K562 (cell line): ENCODE measurements around the gene GDF15. TPM values are rescaled to one million over a fixed set of nuclear protein-coding genes. Genes with fewer than 3 reads are reported as not detected.

Experiments
- ATAC-seq: fragments of 200-7000 bp; cut with Tn5 transposase; 3 replicates; pipeline ENCODE4 v1.9.1; 2020; ENCODE audit warnings: moderate library complexity
- BruUV-seq: library from RNA; stranded (reverse); fragments of 400-500 nt; replicated peaks from 2 replicates; lab custom pipeline; 2021; lab: Mats Ljungman, UMichigan
- CTCF ChIA-PET: fragments of 300-600 bp; formaldehyde crosslinking; extraction: SDS; loops from one replicate; lab custom pipeline; 2021; ENCODE audit warnings: low intra/inter-chr PET ratio; lab: Yijun Ruan, JAX
- POLR2A ChIA-PET: fragments of 300-600, 350-650 bp; sonication (Branson Sonifier 250); formaldehyde crosslinking; extraction: SDS; loops from one replicate; lab custom pipeline; 2021; ENCODE audit warnings: antibody characterized with exemption, inconsistent platforms; lab: Yijun Ruan, JAX
- DNase-seq, 4 experiments: peaks; one replicate each; pipeline versions ENCODE4 v3.0.0 to v3.0.0-alpha.2; 2011 to 2018; ENCODE audit warnings: low spot score in 3 of 4, mixed read lengths in 3 of 4; ENCODE audit errors: extremely low read depth in 1 of 4
- FAIRE-seq: peaks from 2 replicates; lab custom pipeline; 2011; peaks lifted over from hg19 to GRCh38; lab: Jason Lieb, UNC
- H2AFZ ChIP-seq: 2 replicates; pipeline ENCODE4 v1.6.0; 2011; ENCODE audit warnings: low read depth, low read length, control low read depth, inconsistent platforms
- H3K27ac ChIP-seq: fragments of 200-600 bp; 3 replicates; pipeline ENCODE4 v1.8.0; 2011; ENCODE audit warnings: low read depth, mild to moderate bottlenecking, control low read depth, inconsistent platforms, low read length, moderate library complexity, mixed read lengths; ENCODE audit errors: extremely low read depth
- H3K27me3 ChIP-seq, 2 experiments: fragments of 300-600 bp in 1 of 2; 2 replicates in 1 of 2; 3 replicates in 1 of 2; pipeline versions ENCODE4 v1.6.0 to v1.8.0; 2011; ENCODE audit warnings: inconsistent platforms in 2 of 2, low read length in 2 of 2, mild to moderate bottlenecking in 1 of 2, mixed read lengths in 1 of 2, moderate library complexity in 1 of 2; ENCODE audit not compliant: control insufficient read depth in 2 of 2, insufficient read depth in 2 of 2
- H3K36me3 ChIP-seq: fragments of 300-600 bp; 3 replicates; pipeline ENCODE4 v1.8.0; 2011; ENCODE audit warnings: mild to moderate bottlenecking, low read length, inconsistent platforms; ENCODE audit not compliant: control insufficient read depth, insufficient read depth
- H3K4me1 ChIP-seq, 2 experiments: fragments of 200-600 bp in 1 of 2; replicated peaks in 1 of 2; 2 replicates in 1 of 2; 3 replicates in 1 of 2; pipeline versions ENCODE4 v1.5.1 to v1.8.0; 2011; ENCODE audit warnings: inconsistent platforms in 2 of 2, low read length in 2 of 2, mild to moderate bottlenecking in 1 of 2, mixed read lengths in 1 of 2, moderate library complexity in 1 of 2; ENCODE audit not compliant: control insufficient read depth in 2 of 2, insufficient read depth in 2 of 2
- H3K4me2 ChIP-seq: 2 replicates; pipeline ENCODE4 v1.6.1; 2011; ENCODE audit warnings: low read length, control low read depth, inconsistent platforms, mixed read lengths; ENCODE audit not compliant: insufficient read depth
- H3K4me3 ChIP-seq: fragments of 200-600 bp; sonication (generic), shearing (Covaris generic); 2 replicates; pipeline ENCODE4 v1.5.1; 2016; ENCODE audit warnings: control low read depth, inconsistent platforms
- H3K79me2 ChIP-seq: fragments of 200-600 bp; 3 replicates; pipeline ENCODE4 v1.8.0; 2011; ENCODE audit warnings: low read length, inconsistent platforms; ENCODE audit not compliant: control insufficient read depth, insufficient read depth
- H3K9ac ChIP-seq, 2 experiments: 2 replicates each; pipeline versions ENCODE4 v1.6.0 to v1.6.1; 2011; ENCODE audit warnings: low read depth in 2 of 2, low read length in 2 of 2, control low read depth in 1 of 2, inconsistent platforms in 1 of 2, mild to moderate bottlenecking in 1 of 2, mixed read lengths in 1 of 2; ENCODE audit not compliant: insufficient read depth in 1 of 2
- H3K9me1 ChIP-seq: one replicate; pipeline ENCODE4 v1.6.0; 2011; ENCODE audit warnings: inconsistent platforms, mild to moderate bottlenecking, low read length, moderate library complexity; ENCODE audit not compliant: control insufficient read depth, insufficient read depth
- H3K9me3 ChIP-seq: replicated peaks from 2 replicates; pipeline ENCODE4 v1.5.1; 2011; ENCODE audit warnings: low read depth, low read length, inconsistent platforms; ENCODE audit not compliant: control insufficient read depth, insufficient read depth
- H4K20me1 ChIP-seq: replicated peaks from 2 replicates; pipeline ENCODE4 v1.6.1; 2011; ENCODE audit warnings: low read length, inconsistent platforms, mixed read lengths; ENCODE audit not compliant: control insufficient read depth, insufficient read depth
- CBFA2T2 ChIP-seq: fragments of 450-650 bp; conservative IDR thresholded peaks from 2 replicates; pipeline ENCODE4 v1.6.1; 2017; ENCODE audit warnings: mild to moderate bottlenecking
- JUND ChIP-seq, 2 experiments: IDR thresholded peaks; 2 replicates in 1 of 2; 3 replicates in 1 of 2; pipeline ENCODE4 v1.6.1; 2011; ENCODE audit warnings: borderline replicate concordance in 2 of 2, low read depth in 2 of 2, low read length in 2 of 2, improper control_type of control experiment in 1 of 2, missing biosample characterization in 1 of 2, missing genetic modification characterization in 1 of 2, missing genetic modification reagents in 1 of 2
- POLR2G ChIP-seq: fragments of 200-400 bp; formaldehyde crosslinking; IDR thresholded peaks from 2 replicates; pipeline ENCODE4 v1.6.1; 2017; ENCODE audit warnings: low read depth, mild to moderate bottlenecking, antibody characterized with exemption, low read length, moderate library complexity
- PPARD ChIP-seq: fragments of 250-450 bp; sonication (Bioruptor Pico); IDR thresholded peaks from 2 replicates; pipeline ENCODE4 v1.8.0; 2022; ENCODE audit warnings: inconsistent platforms, mild to moderate bottlenecking, moderate library complexity
- RBM25 ChIP-seq: fragments of 200-400 bp; formaldehyde crosslinking; IDR thresholded peaks from 2 replicates; pipeline ENCODE4 v1.6.1; 2018; ENCODE audit warnings: low read length, low read depth, moderate library complexity; ENCODE audit not compliant: severe bottlenecking
- TRIM28 ChIP-seq: fragments of 450-650 bp; IDR thresholded peaks from 2 replicates; pipeline ENCODE4 v1.6.1; 2017
- ZBTB7A ChIP-seq: IDR thresholded peaks from 2 replicates; pipeline ENCODE4 v1.6.1; 2011; ENCODE audit warnings: low read depth, mild to moderate bottlenecking, low read length, moderate library complexity, borderline replicate concordance; ENCODE audit not compliant: control insufficient read depth
- ZFP36 ChIP-seq: fragments of 150-350 bp; IDR thresholded peaks from 2 replicates; pipeline ENCODE4 v1.6.1; 2018; ENCODE audit warnings: low read length, low read depth; ENCODE audit not compliant: partially characterized antibody
- ZNF444 ChIP-seq: fragments of 250-450 bp; sonication (Bioruptor Pico); IDR thresholded peaks from 2 replicates; pipeline ENCODE4 v1.4.0; 2020; ENCODE audit warnings: mild to moderate bottlenecking, moderate library complexity
- WGBS: fragments of 100-300 bp; shearing (Covaris generic); methylation state at CpG from one replicate; pipeline ENCODE4 v1.1.6; 2016; ENCODE audit warnings: low coverage, mixed read lengths; ENCODE audit not compliant: insufficient coverage; ENCODE audit errors: missing lambda C conversion rate; 5-methylcytosine and 5-hydroxymethylcytosine counted together
- in situ Hi-C: fragments of 300-500 bp; cut with MboI; formaldehyde crosslinking; loops from 4 replicates; pipeline ENCODE4 v1.15.0; 2018; ENCODE audit warnings: inconsistent platforms, mixed read lengths
- intact Hi-C: fragments of 100-400 bp; cut with micrococcal nuclease; formaldehyde crosslinking; loops from 2 replicates; pipeline ENCODE4 v1.14.2; 2022
- polyA plus RNA-seq, 8 experiments: library from polyadenylated mRNA; depleted of rRNA in 4 of 8; stranded (reverse) in 5 of 8; unstranded in 3 of 8; fragments of >200 nt; fragmentation: Nextera tagmentation in 2 of 8; fragmentation: Illumina TruSeq in 1 of 8; extraction: Ambion mirVana in 2 of 8; extraction: Trizol in 1 of 8; gene quantifications; 2 replicates each; pipeline versions ENCODE4 v1.2.1 to v1.2.3, GENCODE V29; 2011 to 2014; ENCODE audit warnings: inconsistent platforms in 1 of 8, missing spikeins in 1 of 8
- total RNA-seq, 7 experiments: library from RNA; depleted of rRNA in 6 of 7; stranded (reverse); fragments of >200 nt in 6 of 7; fragmentation: Illumina TruSeq in 2 of 7; extraction: Trizol in 2 of 7; gene quantifications; 2 replicates each; pipeline versions ENCODE4 v1.2.1 to v1.2.3, GENCODE V29; 2011 to 2021; ENCODE audit warnings: low replicate concordance in 1 of 7
- TF ChIP-seq, protein P1 (sequence below), 2 experiments: IDR thresholded peaks; 2 replicates each; pipeline ENCODE4 v1.6.1; 2011; ENCODE audit warnings: borderline replicate concordance in 1 of 2, control low read depth in 1 of 2, low read depth in 1 of 2, low read length in 1 of 2, mild to moderate bottlenecking in 1 of 2, mixed read lengths in 1 of 2, moderate library complexity in 1 of 2; ENCODE audit not compliant: insufficient read depth in 1 of 2, insufficient read length in 1 of 2, poor library complexity in 1 of 2, severe bottlenecking in 1 of 2; ENCODE audit errors: extremely low read depth in 1 of 2
- TF ChIP-seq, protein P2 (sequence below): fragments of 250-450 bp; sonication (Bioruptor Pico); IDR thresholded peaks from 2 replicates; pipeline ENCODE4 v1.4.0; 2020; ENCODE audit warnings: mild to moderate bottlenecking, moderate library complexity
- TF ChIP-seq, protein P3 (sequence below): fragments of 250-450 bp; sonication (Bioruptor Pico); IDR thresholded peaks from 2 replicates; pipeline ENCODE4 v1.8.0; 2021; ENCODE audit warnings: borderline replicate concordance, mild to moderate bottlenecking, moderate library complexity; ENCODE audit not compliant: poor library complexity, severe bottlenecking
- TF ChIP-seq, protein P4 (sequence below): sonication (generic); formaldehyde crosslinking; IDR thresholded peaks from 2 replicates; pipeline ENCODE4 v1.8.0; 2022; ENCODE audit warnings: missing genetic modification reagents, mild to moderate bottlenecking, moderate library complexity, borderline replicate concordance

The GDF15 gene
- total and polyA plus RNA-seq, 9 of the 15 experiments (the other 6 are each of a cell fraction or from before 2014, with no cell fraction given): 2.3 to 82.4 (median 12.5) TPM

DNA sequence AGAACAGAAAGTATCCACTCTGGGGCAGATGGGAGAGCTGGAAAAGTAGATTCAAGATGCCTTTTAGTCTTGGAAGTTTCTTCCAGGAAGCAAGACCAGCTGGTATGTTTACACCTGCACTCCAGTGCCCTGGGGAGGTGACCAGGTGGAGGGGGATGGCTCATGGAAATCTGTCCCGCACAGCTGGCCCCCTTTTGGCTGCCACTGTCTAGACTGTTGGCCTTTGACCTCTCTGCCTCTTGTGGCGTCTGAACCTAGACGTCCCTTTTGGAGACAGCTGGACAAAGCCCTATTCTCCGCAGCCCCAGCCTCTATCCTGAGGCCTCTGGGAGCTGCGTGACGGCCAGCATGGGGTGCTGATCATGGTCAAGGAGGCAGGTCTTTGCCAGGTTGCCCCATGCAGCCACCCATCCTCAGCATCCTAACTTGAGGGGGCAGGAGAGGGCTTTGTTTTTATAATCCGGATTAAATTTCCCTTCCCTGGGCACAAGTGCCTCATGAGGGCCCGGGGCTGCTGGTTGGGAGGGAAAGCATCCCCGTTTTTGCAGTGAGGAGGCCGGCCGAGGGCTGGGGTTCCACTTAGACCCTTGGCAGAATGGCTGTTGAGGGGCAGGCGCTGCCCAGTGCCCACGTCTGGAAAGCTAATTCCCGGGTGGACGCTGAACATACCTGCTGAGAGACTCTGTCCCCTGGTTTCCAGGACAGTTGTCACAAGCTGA is 17.3 kb upstream of the GDF15 start:
- 58% methylated on average over 10 of the region's 15 CpGs for WGBS
- in situ Hi-C loops: no loop called here
- TF ChIP-seq, protein P1, sequence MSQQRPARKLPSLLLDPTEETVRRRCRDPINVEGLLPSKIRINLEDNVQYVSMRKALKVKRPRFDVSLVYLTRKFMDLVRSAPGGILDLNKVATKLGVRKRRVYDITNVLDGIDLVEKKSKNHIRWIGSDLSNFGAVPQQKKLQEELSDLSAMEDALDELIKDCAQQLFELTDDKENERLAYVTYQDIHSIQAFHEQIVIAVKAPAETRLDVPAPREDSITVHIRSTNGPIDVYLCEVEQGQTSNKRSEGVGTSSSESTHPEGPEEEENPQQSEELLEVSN (IDR thresholded peaks at IDR 0.05; ENCODE audit: borderline replicate concordance in 1 of 2, extremely low read depth in 1 of 2, insufficient read depth in 1 of 2, insufficient read length in 1 of 2, low read depth in 1 of 2, low read length in 1 of 2, poor library complexity in 1 of 2, severe bottlenecking in 1 of 2): no peak
- TF ChIP-seq, protein P2, sequence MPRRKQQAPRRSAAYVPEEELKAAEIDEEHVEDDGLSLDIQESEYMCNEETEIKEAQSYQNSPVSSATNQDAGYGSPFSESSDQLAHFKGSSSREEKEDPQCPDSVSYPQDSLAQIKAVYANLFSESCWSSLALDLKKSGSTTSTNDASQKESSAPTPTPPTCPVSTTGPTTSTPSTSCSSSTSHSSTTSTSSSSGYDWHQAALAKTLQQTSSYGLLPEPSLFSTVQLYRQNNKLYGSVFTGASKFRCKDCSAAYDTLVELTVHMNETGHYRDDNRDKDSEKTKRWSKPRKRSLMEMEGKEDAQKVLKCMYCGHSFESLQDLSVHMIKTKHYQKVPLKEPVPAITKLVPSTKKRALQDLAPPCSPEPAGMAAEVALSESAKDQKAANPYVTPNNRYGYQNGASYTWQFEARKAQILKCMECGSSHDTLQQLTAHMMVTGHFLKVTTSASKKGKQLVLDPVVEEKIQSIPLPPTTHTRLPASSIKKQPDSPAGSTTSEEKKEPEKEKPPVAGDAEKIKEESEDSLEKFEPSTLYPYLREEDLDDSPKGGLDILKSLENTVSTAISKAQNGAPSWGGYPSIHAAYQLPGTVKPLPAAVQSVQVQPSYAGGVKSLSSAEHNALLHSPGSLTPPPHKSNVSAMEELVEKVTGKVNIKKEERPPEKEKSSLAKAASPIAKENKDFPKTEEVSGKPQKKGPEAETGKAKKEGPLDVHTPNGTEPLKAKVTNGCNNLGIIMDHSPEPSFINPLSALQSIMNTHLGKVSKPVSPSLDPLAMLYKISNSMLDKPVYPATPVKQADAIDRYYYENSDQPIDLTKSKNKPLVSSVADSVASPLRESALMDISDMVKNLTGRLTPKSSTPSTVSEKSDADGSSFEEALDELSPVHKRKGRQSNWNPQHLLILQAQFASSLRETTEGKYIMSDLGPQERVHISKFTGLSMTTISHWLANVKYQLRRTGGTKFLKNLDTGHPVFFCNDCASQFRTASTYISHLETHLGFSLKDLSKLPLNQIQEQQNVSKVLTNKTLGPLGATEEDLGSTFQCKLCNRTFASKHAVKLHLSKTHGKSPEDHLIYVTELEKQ: no peak
- TF ChIP-seq TRIM28 (no peak), CBFA2T2 (peak; percentile 46; the same call in 1 of the 2 replicates), JUND (IDR thresholded peaks at IDR 0.05; ENCODE audit: borderline replicate concordance, low read depth, low read length) (no peak), JUND (tag; IDR thresholded peaks at IDR 0.05; ENCODE audit: borderline replicate concordance, low read depth, low read length) (no peak), ZFP36 (no peak), ZNF444 (CRISPR knock-in tag) (no peak), ZBTB7A (0 out of 2 replicates have a peak, but pooled peaks have one; percentile 7), PPARD (CRISPR knock-in tag) (no peak), RBM25 (peak; percentile 27), POLR2G (peak; percentile 49; the same call in 1 of the 2 replicates)
- TF ChIP-seq, protein P3, sequence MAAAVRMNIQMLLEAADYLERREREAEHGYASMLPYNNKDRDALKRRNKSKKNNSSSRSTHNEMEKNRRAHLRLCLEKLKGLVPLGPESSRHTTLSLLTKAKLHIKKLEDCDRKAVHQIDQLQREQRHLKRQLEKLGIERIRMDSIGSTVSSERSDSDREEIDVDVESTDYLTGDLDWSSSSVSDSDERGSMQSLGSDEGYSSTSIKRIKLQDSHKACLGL: no peak
- TF ChIP-seq, protein P4, sequence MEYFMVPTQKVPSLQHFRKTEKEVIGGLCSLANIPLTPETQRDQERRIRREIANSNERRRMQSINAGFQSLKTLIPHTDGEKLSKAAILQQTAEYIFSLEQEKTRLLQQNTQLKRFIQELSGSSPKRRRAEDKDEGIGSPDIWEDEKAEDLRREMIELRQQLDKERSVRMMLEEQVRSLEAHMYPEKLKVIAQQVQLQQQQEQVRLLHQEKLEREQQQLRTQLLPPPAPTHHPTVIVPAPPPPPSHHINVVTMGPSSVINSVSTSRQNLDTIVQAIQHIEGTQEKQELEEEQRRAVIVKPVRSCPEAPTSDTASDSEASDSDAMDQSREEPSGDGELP (CRISPR knock-in tag): 0 out of 2 replicates have a peak, but pooled peaks have one; percentile 25

More for the DNA sequence above, 17.3 kb upstream of the GDF15 start:
- peaks cover 10% of the 10 kb centered on the region; the same call in 2 of the 3 replicates for H3K79me2 ChIP-seq
- H3K27ac ChIP-seq: peak overlapping the region; percentile 73; the same call in 2 of the 3 replicates
- H3K9ac ChIP-seq: peak overlapping the region; percentile 10 to 85; a peak in 3 of 4 replicates
- no peak overlapping the region for H2AFZ ChIP-seq
- CTCF ChIA-PET: no interaction called here
- FAIRE-seq (no peak), ATAC-seq (no peak), DNase-seq (peak in 2 of 4 experiments; percentile 23 to 48)
- H3K36me3 ChIP-seq: peaks cover 40% of the 10 kb centered on the region; the same call in 2 of the 3 replicates
- H3K27me3 ChIP-seq: no peaks in the 10 kb centered on the region
- intact Hi-C loops: no loop called here
- no peaks in the 10 kb centered on the region for H3K9me3 ChIP-seq
- no peaks in the 10 kb centered on the region for H3K9me1 ChIP-seq
- POLR2A ChIA-PET: interaction anchor here (0.6 to 13.9 kb wide), 7 partner anchors 9 to 89 kb away, joined by 3 to 207 read pairs (median 3); partner anchors contain the start of gene GDF15
- no TSS peak for BruUV-seq
- no peaks in the 10 kb centered on the region for H4K20me1 ChIP-seq
- H3K4me3 ChIP-seq: no peak overlapping the region
- H3K4me1 ChIP-seq: peaks cover 63 to 75% of the 10 kb centered on the region in 2 experiments
- H3K4me2 ChIP-seq: no peak overlapping the region
